ENCODE results near the gene PIM2. TPM values are rescaled to one million over a fixed set of nuclear protein-coding genes. Genes with fewer than 3 reads are reported as not detected.

Gene PIM2
- 10.9 and 13.1 TPM in 2 replicates for total RNA-seq

DNA sequence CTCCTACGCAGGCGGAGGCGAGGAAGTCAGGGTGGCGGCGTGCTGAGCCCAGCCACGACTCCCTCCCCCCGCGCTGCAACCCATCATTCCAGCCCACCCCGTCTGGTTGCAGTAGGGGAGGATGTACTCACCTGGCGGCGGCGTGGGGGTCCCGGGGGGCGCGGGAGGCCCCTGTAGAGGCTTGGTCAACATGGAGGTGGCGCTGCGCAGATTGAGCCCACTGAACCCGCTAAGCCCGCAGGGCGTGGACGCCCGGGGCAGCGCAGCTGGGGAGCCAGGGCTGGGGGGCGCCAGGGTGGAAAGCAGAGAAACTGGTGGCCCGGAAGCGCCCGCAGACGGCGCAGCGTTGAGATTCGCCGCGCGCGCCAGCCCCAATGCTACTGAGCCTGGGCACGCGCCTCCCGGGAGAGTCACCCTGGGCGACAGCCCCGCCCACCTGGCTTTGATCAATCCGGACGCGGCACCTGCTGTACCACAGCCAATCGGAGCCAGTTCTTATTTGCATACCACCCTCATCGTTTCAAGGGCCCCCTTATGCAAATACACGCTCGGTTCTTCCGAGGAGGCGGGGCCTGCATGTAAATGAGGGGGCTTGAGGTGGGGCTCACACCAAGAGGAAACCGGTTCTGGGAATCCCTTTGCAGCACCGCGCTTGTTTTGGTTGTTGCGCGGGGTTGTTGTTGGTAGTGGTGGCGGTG, at the start of gene PIM2:
Gene PIM2, minus strand, starts transcription at position 382 of the 698 bp plus-strand sequence. Its CDS starts 190 bp downstream, at position 192.
- peak; percentile 47 for DNase-seq (ENCODE audit: low read depth)
- peak within 1 kb of the TSS; percentile 78 for H3K4me3 ChIP-seq (ENCODE audit: low read depth, low read length)
- TF ChIP-seq, protein P1, sequence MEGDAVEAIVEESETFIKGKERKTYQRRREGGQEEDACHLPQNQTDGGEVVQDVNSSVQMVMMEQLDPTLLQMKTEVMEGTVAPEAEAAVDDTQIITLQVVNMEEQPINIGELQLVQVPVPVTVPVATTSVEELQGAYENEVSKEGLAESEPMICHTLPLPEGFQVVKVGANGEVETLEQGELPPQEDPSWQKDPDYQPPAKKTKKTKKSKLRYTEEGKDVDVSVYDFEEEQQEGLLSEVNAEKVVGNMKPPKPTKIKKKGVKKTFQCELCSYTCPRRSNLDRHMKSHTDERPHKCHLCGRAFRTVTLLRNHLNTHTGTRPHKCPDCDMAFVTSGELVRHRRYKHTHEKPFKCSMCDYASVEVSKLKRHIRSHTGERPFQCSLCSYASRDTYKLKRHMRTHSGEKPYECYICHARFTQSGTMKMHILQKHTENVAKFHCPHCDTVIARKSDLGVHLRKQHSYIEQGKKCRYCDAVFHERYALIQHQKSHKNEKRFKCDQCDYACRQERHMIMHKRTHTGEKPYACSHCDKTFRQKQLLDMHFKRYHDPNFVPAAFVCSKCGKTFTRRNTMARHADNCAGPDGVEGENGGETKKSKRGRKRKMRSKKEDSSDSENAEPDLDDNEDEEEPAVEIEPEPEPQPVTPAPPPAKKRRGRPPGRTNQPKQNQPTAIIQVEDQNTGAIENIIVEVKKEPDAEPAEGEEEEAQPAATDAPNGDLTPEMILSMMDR (conservative IDR thresholded peaks at IDR 0.05; ENCODE audit: low read depth, low read length) = no peak

DNA sequence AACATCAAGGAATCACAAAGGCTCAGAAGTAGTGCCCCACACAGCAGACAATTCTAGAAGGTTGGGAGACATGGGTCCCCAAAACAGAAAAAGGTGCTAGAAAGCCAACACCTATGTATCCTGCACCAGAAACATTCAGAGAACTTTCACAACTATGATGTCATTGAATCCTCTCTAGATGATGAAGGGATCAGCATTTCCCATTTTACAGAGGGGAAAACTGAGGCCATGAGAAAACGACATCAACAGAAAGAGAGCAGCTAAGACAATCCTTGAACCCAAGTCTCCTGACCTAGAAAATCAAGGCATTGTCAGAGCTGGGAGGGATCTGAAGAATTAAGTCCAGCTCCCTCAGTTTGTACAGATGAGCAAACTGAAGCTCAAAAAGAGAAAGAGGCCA, 49.6 kb upstream of the PIM2 start:
- TF ChIP-seq, protein P1 (conservative IDR thresholded peaks at IDR 0.05; ENCODE audit: low read depth, low read length) = no peak
- H3K4me3 ChIP-seq (ENCODE audit: low read depth, low read length) = no peak overlapping the region
- no peak for DNase-seq (ENCODE audit: low read depth)

DNA sequence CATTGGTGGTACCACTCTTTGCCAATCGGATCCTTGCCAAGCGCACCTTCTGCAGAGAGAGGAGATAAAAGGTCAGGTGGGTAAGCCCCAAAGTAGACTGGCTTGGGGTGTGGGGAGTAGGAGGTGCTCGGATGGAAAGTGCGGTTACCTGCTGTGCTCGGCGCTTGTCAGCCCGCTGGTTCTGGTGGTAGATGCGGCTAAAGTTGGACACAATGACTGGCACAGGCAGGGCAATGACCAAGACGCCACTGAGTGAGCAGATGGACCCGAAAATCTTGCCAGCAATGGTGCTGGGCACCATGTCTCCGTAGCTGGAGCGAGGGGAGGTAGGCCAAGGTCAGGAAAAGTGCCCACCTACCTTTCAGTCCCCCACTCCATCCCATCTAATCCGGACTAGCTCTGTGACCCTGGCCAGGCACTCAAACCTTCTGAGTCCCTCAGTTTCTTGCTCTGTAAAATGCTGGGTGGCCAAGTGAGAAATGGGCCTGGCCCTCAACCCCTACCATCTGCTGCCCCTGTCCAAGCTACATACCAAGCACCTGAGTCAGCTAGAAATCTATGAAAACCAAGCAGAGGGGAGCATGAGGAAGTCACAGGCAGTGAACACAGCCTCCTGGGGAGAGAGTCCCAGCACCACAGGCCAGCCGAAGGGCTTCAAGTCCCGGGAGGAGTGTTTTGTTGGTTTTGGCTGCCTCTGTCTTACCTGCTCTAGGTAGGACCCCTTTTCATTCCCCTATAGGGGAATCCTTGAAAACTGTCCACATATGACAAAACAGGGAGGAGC, 48.2 kb upstream of the PIM2 start:
- no peak overlapping the region for H3K4me3 ChIP-seq (ENCODE audit: low read depth, low read length)
- TF ChIP-seq, protein P1 (conservative IDR thresholded peaks at IDR 0.05; ENCODE audit: low read depth, low read length) = no peak
- no peak for DNase-seq (ENCODE audit: low read depth)

DNA sequence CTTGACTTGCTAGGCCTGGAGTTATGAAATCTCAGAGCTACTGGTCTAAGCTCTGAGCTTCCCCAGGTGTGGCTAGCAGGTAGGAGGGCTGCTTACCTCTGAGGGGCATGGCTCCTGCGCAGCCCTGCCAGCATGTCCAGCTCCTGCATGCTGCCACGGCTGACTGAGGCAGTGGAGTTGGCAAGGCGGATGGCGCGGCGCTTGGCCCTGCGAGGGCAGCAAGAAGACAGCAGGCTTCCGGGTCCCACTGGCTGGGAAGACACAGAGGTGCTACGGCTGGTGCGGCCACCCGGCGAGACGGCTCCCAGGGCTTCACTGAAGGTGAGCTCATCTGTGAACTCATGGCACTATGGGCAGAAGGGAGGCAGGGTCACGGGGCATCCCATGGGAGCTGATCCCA, 47.1 kb upstream of the PIM2 start:
- H3K4me3 ChIP-seq (ENCODE audit: low read depth, low read length) = no peak overlapping the region
- no peak for DNase-seq (ENCODE audit: low read depth)
- TF ChIP-seq, protein P1 (conservative IDR thresholded peaks at IDR 0.05; ENCODE audit: low read depth, low read length) = no peak

DNA sequence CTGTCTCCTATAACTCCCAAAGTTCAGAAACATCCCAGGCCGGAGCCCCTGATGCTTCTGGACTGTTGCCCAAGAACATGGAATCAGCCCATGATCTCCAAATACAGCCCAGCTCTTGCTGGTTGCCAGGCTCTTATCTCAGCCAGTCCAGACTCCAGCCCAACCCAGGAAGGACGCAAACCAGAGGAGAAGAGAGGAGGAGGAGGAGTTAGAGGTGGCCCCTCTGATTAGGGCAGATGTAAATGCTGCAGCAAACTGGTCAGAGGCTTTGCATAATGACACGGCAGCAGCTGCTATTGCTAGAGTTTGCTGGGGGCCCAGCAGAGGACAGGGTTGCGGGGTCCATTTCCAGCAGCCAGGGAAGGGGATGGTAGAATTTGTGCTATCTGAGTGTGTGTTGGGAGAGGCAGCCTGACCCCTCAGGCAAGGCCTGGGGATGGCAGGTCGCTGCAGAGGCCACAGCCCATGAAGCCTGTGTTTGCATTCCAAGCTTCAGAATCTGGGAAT, 42.8 kb upstream of the PIM2 start:
- TF ChIP-seq, protein P1 (conservative IDR thresholded peaks at IDR 0.05; ENCODE audit: low read depth, low read length) = no peak
- no peak for DNase-seq (ENCODE audit: low read depth)
- H3K4me3 ChIP-seq (ENCODE audit: low read depth, low read length) = no peak overlapping the region

DNA sequence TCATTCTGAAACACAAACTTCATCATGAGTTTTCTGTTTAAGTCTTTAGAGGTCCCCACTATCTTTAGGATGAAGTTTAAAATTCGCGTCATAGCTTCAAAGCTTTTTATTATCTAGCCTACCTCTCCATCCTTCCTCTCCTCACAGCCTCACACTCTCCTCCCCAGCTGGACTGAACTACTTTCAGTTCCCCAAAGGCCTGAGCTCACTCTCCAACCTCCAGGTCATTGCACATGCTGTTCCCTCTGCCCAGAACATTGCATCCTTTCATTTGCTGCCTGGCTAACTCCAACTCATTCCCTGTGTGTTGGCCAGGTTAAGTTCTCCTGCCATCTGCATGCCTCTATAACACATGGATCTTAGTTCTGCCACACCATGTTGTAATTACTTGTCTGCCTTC, 41.5 kb upstream of the PIM2 start:
- no peak overlapping the region for H3K4me3 ChIP-seq (ENCODE audit: low read depth, low read length)
- no peak for DNase-seq (ENCODE audit: low read depth)
- TF ChIP-seq, protein P1 (conservative IDR thresholded peaks at IDR 0.05; ENCODE audit: low read depth, low read length) = no peak
